Measurements from ENCODE around the gene ZFP3. TPM values are rescaled to one million over a fixed set of nuclear protein-coding genes. Genes with fewer than 3 reads are reported as not detected.
"Not testable (repeated sequence)": the region's sequence is repeated elsewhere in the genome, so short reads cannot be mapped to it uniquely, and the experiment has no call there.

ZFP3 gene
- total RNA-seq (1 to 10 TPM; 4.0 to 6.0 TPM), polyA plus RNA-seq (1 to 10 TPM in 1 of 2 donors, under 1 TPM in 1; 0.75 to 3.0 TPM)
- long read RNA-seq, donor 1, full-length matches to known transcripts: 5 of 9 reads
- long read RNA-seq, donor 1, partial matches to known transcripts: 0 of 9 reads
- long read RNA-seq, donor 1, other reads (novel, unspliced or antisense): 4 of 9 reads
- long read RNA-seq, donor 2, full-length matches to known transcripts: 1 of 4 reads
- long read RNA-seq, donor 2, partial matches to known transcripts: 0 of 4 reads
- long read RNA-seq, donor 2, other reads (novel, unspliced or antisense): 3 of 4 reads

GRCh38 chr17:5078106-5079028 is at the start of gene ZFP3:
Gene ZFP3, plus strand, starts transcription at chr17:5078467. Its CDS starts 13,038 bp downstream, at chr17:5091505.
- no peaks in the 10 kb centered on the region for H3K4me1 ChIP-seq (ENCODE audit: control insufficient read depth in 1 of 2, insufficient read depth in 2 of 2, low read length in 2 of 2)
- H3K27ac ChIP-seq (ENCODE audit: low read depth in 1 of 2, low read length in 2 of 2): peak within 1 kb of the TSS in 1 of 2 donors; percentile 66
- ATAC-seq (ENCODE audit: low FRiP score) (peak; percentile 95), DNase-seq (peak; percentile 90 to 96)
- peak within 1 kb of the TSS; percentile 50 to 66 for H3K4me3 ChIP-seq (ENCODE audit: low read length in 2 of 2)
- intact Hi-C loops (cut with DNase I): no loop called here
- no peaks in the 10 kb centered on the region for H3K9me3 ChIP-seq (ENCODE audit: control insufficient read depth, low read length)
- WGBS, 2 donors: 0 to 1% methylated on average over 64 to 75 of the region's 75 CpGs
- peaks cover 0 to 8% of the 10 kb centered on the region in 2 donors for H3K36me3 ChIP-seq (ENCODE audit: control insufficient read depth in 1 of 2, insufficient read depth in 2 of 2, low read length in 1 of 2)
- no peaks in the 10 kb centered on the region for H3K27me3 ChIP-seq (ENCODE audit: control insufficient read depth in 1 of 2, insufficient read depth in 2 of 2, low read length in 1 of 2)

- intact Hi-C loops (cut with DNase I); H3K36me3 ChIP-seq (ENCODE audit: control insufficient read depth in 1 of 2, insufficient read depth in 2 of 2, low read length in 1 of 2); H3K4me1 ChIP-seq (ENCODE audit: control insufficient read depth in 1 of 2, insufficient read depth in 2 of 2, low read length in 2 of 2); H3K27me3 ChIP-seq (ENCODE audit: control insufficient read depth in 1 of 2, insufficient read depth in 2 of 2, low read length in 1 of 2); H3K9me3 ChIP-seq (ENCODE audit: control insufficient read depth, low read length); DNase-seq; ATAC-seq (ENCODE audit: low FRiP score); H3K27ac ChIP-seq (ENCODE audit: low read depth in 1 of 2, low read length in 2 of 2); H3K4me3 ChIP-seq (ENCODE audit: low read length in 2 of 2): not testable (repeated sequence)
- WGBS, 2 donors: 80 to 90% methylated on average over 2 of the region's 2 CpGs
Measured at GRCh38 chr17:5030168-5030567, 48.1 kb upstream of the ZFP3 start.

GRCh38 chr17:5031365-5032082 is 46.7 kb upstream of the ZFP3 start:
- ATAC-seq (ENCODE audit: low FRiP score): peak; percentile 81
- H3K27ac ChIP-seq (ENCODE audit: low read depth in 1 of 2, low read length in 2 of 2): no peak overlapping the region
- no peaks in the 10 kb centered on the region for H3K36me3 ChIP-seq (ENCODE audit: control insufficient read depth in 1 of 2, insufficient read depth in 2 of 2, low read length in 1 of 2)
- H3K9me3 ChIP-seq (ENCODE audit: control insufficient read depth, low read length): no peaks in the 10 kb centered on the region
- peak overlapping the region; percentile 54 to 75 for H3K4me3 ChIP-seq (ENCODE audit: low read length in 2 of 2)
- DNase-seq: peak; percentile 91 to 92
- H3K4me1 ChIP-seq (ENCODE audit: control insufficient read depth in 1 of 2, insufficient read depth in 2 of 2, low read length in 2 of 2): no peaks in the 10 kb centered on the region
- intact Hi-C loops (cut with DNase I): no loop called here
- WGBS, 2 donors: 4% methylated on average over 40 to 48 of the region's 48 CpGs
- no peaks in the 10 kb centered on the region for H3K27me3 ChIP-seq (ENCODE audit: control insufficient read depth in 1 of 2, insufficient read depth in 2 of 2, low read length in 1 of 2)

GRCh38 chr17:5032865-5033264 is 45.4 kb upstream of the ZFP3 start:
- intact Hi-C loops (cut with DNase I): no loop called here
- Histone ChIP-seq H3K4me1 (ENCODE audit: control insufficient read depth in 1 of 2, insufficient read depth in 2 of 2, low read length in 2 of 2) (no peaks in the 10 kb centered on the region), H3K9me3 (ENCODE audit: control insufficient read depth, low read length) (no peaks in the 10 kb centered on the region), H3K4me3 (ENCODE audit: low read length in 2 of 2) (no peak overlapping the region), H3K27ac (ENCODE audit: low read depth in 1 of 2, low read length in 2 of 2) (no peak overlapping the region), H3K27me3 (ENCODE audit: control insufficient read depth in 1 of 2, insufficient read depth in 2 of 2, low read length in 1 of 2) (no peaks in the 10 kb centered on the region), H3K36me3 (ENCODE audit: control insufficient read depth in 1 of 2, insufficient read depth in 2 of 2, low read length in 1 of 2) (no peaks in the 10 kb centered on the region)
- ATAC-seq (ENCODE audit: low FRiP score) (no peak), DNase-seq (no peak)
- WGBS, 2 donors: 88 to 89% methylated on average over 6 of the region's 6 CpGs

GRCh38 chr17:5033352-5034015 is 44.8 kb upstream of the ZFP3 start:
- Histone ChIP-seq H3K4me1 (ENCODE audit: control insufficient read depth in 1 of 2, insufficient read depth in 2 of 2, low read length in 2 of 2) (no peaks in the 10 kb centered on the region), H3K36me3 (ENCODE audit: control insufficient read depth in 1 of 2, insufficient read depth in 2 of 2, low read length in 1 of 2) (no peaks in the 10 kb centered on the region), H3K9me3 (ENCODE audit: control insufficient read depth, low read length) (no peaks in the 10 kb centered on the region), H3K27me3 (ENCODE audit: control insufficient read depth in 1 of 2, insufficient read depth in 2 of 2, low read length in 1 of 2) (no peaks in the 10 kb centered on the region), H3K27ac (ENCODE audit: low read depth in 1 of 2, low read length in 2 of 2) (no peak overlapping the region), H3K4me3 (ENCODE audit: low read length in 2 of 2) (no peak overlapping the region)
- intact Hi-C loops (cut with DNase I): no loop called here
- DNase-seq: no peak
- no peak for ATAC-seq (ENCODE audit: low FRiP score)
- 84 to 92% methylated on average over 13 of the region's 13 CpGs for WGBS, 2 donors

GRCh38 chr17:5034063-5034462 is 44.2 kb upstream of the ZFP3 start:
- ATAC-seq (ENCODE audit: low FRiP score) (no peak), DNase-seq (no peak)
- no peaks in the 10 kb centered on the region for H3K36me3 ChIP-seq (ENCODE audit: control insufficient read depth in 1 of 2, insufficient read depth in 2 of 2, low read length in 1 of 2)
- 90 to 96% methylated on average over 4 to 5 of the region's 5 CpGs for WGBS, 2 donors
- no peak overlapping the region for H3K4me3 ChIP-seq (ENCODE audit: low read length in 2 of 2)
- H3K27ac ChIP-seq (ENCODE audit: low read depth in 1 of 2, low read length in 2 of 2): no peak overlapping the region
- intact Hi-C loops (cut with DNase I): no loop called here
- no peaks in the 10 kb centered on the region for H3K4me1 ChIP-seq (ENCODE audit: control insufficient read depth in 1 of 2, insufficient read depth in 2 of 2, low read length in 2 of 2)
- H3K9me3 ChIP-seq (ENCODE audit: control insufficient read depth, low read length): no peaks in the 10 kb centered on the region
- H3K27me3 ChIP-seq (ENCODE audit: control insufficient read depth in 1 of 2, insufficient read depth in 2 of 2, low read length in 1 of 2): no peaks in the 10 kb centered on the region

- Histone ChIP-seq H3K27ac (ENCODE audit: low read depth in 1 of 2, low read length in 2 of 2) (no peak overlapping the region), H3K4me3 (ENCODE audit: low read length in 2 of 2) (no peak overlapping the region), H3K9me3 (ENCODE audit: control insufficient read depth, low read length) (no peaks in the 10 kb centered on the region), H3K27me3 (ENCODE audit: control insufficient read depth in 1 of 2, insufficient read depth in 2 of 2, low read length in 1 of 2) (no peaks in the 10 kb centered on the region), H3K36me3 (ENCODE audit: control insufficient read depth in 1 of 2, insufficient read depth in 2 of 2, low read length in 1 of 2) (no peaks in the 10 kb centered on the region), H3K4me1 (ENCODE audit: control insufficient read depth in 1 of 2, insufficient read depth in 2 of 2, low read length in 2 of 2) (no peaks in the 10 kb centered on the region)
- ATAC-seq (ENCODE audit: low FRiP score) (no peak), DNase-seq (no peak)
- 75 to 79% methylated on average over 14 of the region's 14 CpGs for WGBS, 2 donors
- intact Hi-C loops (cut with DNase I): no loop called here
Measured at GRCh38 chr17:5034651-5035050, 43.6 kb upstream of the ZFP3 start.

- intact Hi-C loops (cut with DNase I): no loop called here
- DNase-seq: no peak
- WGBS, 2 donors: 5 to 8% methylated on average over 24 of the region's 24 CpGs
- H3K4me1 ChIP-seq (ENCODE audit: control insufficient read depth in 1 of 2, insufficient read depth in 2 of 2, low read length in 2 of 2): no peaks in the 10 kb centered on the region
- H3K36me3 ChIP-seq (ENCODE audit: control insufficient read depth in 1 of 2, insufficient read depth in 2 of 2, low read length in 1 of 2): no peaks in the 10 kb centered on the region
- no peaks in the 10 kb centered on the region for H3K9me3 ChIP-seq (ENCODE audit: control insufficient read depth, low read length)
- no peak for ATAC-seq (ENCODE audit: low FRiP score)
- H3K27me3 ChIP-seq (ENCODE audit: control insufficient read depth in 1 of 2, insufficient read depth in 2 of 2, low read length in 1 of 2): no peaks in the 10 kb centered on the region
- no peak within 1 kb of the TSS for H3K4me3 ChIP-seq (ENCODE audit: low read length in 2 of 2)
- no peak within 1 kb of the TSS for H3K27ac ChIP-seq (ENCODE audit: low read depth in 1 of 2, low read length in 2 of 2)
Measured at GRCh38 chr17:5035315-5035714, 43.0 kb upstream of the ZFP3 start, which contains the start of gene SLC52A1. Gene SLC52A1, minus strand, starts transcription at chr17:5035426. Its CDS starts 820 bp downstream, at chr17:5034606.
